EL (cell line): ENCODE results near the gene ENO2.
A peak's percentile ranks its signal among the peaks of the same experiment; 100 is the strongest.

ENCODE experiments used
- DNase-seq: peaks from one replicate; pipeline ENCODE4 v3.0.0-alpha.2; 2016

The ENO2 gene

DNA sequence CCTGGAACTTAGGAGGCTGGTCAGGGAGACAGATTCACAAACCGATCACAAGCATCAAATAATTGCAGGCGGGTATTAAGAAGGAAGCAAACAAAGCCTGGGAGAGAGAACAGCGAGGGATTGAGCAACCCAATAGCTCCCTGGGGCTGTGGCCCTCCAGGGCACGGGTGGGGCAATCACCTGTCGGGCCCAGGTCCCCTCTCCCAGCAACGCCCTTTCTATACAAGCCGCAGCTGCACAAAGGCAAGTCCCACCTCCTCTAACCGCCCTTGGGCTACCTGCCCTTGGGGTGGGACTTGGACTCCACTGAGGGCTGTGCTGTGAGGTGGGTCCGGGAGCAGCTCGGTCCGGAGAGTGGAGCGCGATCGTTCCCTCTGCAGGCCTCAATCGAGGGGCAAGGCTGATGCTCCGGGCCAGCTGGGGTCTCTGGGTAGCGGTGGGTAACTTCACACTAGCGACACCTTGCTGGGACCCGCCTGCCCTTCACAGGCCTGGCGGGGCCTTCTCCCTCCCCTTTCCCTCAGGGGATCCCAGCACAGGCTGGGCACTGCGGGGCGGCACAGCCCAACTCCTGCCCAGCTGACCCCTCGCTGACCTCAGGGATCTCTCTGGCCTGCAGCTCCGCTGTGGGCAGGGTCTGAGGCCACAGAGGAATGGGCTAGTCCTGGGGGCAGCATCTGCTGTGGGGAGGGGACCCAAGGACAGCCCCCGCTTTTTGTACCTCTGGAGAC lies 48.1 kb downstream of the ENO2 start:
- no peak for DNase-seq

DNA sequence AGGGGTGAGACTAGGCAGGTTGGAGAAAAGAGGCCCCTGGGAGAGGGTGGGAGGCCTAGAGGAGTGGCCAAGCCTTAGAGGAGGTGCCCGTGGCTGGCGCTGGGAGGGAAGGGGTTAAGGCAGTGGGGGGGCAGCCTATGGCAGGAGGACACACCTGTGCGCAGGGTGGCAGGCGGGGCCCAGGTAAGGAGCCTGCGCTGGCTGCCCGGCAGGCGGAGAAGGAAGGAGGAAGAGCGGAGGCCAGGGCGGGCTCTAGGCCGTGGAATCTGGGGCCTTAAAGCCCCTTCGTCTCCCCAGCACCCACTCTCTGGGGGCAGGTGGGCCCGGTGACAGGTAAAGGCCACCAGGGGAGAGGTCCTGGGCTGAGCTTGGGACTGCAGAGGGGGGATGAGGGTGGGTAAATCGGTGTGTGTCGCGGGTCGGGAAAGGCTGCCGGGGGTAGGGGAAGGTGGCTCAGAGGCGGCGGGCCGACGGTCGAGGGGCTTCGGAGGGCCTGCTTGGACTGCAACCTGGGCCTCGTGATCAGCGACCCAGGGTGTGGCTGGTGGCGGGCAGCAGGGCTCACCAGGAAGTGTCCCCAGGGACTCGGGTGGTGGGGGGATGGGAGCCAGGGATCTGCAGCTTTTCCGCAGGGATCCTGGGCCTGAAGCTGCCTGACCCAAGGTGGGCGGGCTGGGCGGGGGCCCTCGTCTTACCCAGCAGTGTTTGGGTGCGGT lies 48.8 kb downstream of the ENO2 start:
- no peak for DNase-seq

DNA sequence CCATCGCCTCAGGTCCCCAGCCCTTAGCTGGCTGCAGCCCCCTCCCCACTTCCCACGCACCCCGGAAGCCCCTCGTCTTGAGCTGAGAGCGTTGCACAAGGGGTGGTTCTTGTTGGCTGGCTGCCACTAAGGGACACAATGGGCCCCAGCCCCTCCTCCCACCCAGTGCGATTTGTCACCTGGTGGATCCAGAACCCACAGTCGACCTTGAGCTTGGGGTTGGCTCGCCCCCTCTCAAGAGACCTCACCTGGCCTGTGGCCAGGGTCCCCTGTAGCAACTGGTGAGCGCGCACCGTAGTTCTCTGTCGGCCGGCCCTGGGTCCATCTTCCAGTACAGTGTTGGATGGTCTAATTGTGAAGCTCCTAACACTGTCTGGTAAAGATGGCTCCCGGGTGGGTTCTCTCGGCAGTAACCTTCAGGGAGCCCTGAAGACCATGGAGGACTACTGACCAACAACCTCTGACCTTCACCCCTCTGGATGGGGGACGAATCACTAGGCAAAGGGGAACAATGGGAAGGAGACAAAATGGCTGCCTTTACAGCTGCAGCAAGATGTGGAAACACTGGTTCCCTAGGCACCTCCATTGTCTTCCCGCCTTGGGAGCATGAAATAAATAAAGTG lies 49.5 kb downstream of the ENO2 start:
- no peak for DNase-seq

DNA sequence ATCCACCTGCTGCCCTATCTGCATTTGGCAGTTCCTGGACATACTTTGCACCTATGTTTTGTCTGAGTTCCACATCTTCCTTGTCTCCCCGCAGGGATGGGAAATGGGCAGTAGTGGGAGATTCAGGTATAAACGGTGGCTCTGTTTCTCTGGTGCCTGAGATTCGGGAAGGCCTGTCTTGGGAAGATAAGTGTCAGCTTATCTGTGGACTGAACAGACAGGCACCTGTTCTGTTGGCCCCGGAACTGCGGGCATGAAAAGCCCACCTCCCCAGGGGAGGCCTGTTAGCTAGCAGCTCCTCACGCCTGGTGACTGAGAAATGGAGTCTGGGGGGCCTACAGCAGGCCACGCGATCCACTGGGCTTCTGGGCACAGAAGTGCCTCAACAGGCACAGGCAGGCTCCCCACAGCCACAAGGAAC lies 50.2 kb downstream of the ENO2 start:
- no peak for DNase-seq

DNA sequence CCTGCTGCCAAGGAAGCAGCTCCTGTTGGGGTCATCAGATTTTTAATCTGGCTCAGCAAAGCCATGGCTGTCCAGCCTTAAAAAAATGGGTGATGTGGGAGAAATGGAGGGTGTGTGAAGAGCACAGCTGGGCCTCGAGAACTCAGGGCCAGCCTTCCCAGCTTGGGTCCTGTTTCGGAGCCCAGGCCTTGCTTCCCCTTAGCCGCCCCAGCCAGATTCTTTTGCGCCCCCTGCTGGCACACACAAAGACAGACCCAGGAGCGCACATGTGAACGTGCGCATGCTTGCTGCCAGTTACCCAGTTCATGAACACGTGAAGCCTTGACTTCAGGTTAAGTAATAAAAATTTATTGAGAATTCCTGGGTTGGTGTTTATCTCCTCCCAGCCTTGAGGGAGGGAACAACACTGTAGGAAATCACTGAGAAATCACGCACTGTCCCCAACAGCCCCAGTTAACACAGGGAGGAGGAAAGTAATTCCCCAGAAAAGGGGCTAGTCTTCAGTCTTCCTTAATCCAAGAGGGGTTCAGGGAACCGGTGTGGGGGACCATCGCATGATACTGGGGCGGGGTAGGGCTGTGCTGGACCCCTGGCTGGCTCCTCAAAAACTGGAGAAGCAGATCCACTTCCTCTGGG lies 50.8 kb downstream of the ENO2 start:
- peak; percentile 78 for DNase-seq

DNA sequence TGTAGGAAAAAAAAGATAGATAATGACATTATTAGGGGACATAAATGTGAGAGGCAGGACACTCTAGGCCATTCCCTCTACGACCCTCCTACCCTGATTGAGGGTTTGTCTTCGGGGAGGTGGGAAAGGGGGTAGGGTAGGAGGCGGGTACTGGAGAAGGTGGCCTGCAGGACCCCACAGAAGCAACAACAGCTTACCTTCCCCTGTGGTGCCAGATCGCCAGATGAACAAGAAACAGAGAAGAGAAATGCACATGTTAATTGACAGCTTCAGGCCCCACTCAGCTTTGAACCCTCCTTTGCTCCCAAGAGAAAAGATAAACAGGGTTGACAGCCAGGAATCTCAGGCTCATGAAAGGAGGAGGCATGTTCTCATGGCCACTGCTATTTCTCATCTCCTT lies 51.3 kb downstream of the ENO2 start:
- no peak for DNase-seq

DNA sequence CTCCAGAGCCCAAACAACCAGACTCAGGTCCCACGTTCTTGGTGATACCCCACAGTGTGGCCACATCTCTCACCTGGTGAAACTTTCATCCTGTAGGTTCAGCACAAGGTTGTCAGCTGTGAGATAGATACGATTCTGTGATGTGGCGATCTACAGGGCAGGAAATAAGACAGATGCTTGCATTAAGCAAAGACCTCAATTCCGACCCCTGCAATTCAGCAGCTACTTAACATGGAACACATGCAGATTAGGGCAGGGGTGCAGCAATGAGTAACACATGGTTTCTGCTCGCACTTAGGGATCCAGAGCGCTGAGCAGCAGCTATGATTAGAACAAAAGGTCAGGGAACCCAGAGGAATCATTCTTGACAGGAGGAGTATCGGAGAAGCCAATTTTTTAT lies 52.0 kb downstream of the ENO2 start:
- DNase-seq: no peak

DNA sequence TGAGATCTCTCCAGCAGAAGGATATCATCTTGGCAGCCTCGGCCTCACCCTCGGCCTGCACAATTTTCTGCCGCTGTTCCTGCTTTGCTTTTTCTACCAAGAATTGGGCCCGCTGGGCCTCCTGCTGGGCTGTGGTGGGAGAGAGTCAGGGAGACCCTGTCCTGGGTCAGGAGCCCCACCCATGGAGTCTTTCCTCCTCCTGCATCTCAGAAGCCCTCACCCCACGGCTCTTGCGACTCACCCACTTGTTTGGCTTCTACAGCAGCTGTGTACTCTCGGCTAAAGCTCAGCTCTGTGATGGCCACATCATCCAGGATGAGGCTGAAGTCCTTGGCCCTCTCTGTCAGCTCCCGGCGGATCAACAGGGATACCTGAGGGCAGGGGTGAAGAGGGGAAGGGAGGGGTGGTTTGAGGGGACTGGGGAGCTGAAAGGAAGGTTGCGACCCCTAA lies 53.3 kb downstream of the ENO2 start:
- DNase-seq: no peak

DNA sequence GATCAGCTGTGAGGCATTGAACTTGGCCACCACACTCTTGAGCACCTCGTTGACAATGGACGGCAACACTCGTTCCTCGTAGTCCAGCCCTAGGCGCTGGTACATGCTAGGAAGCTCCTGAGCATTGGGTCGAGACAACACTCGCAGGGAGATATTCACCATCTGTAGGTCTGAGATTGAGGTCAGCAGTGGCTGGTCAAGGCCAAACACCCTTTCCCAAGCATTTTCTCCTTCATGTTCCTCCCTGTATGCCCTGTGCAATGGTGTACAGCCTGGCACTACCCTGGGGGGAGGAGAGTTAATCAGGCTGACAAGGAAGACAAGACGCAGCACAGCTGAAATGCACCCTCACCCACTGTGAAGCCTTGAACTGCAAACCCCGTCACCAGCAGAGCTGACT lies 54.0 kb downstream of the ENO2 start:
- no peak for DNase-seq

DNA sequence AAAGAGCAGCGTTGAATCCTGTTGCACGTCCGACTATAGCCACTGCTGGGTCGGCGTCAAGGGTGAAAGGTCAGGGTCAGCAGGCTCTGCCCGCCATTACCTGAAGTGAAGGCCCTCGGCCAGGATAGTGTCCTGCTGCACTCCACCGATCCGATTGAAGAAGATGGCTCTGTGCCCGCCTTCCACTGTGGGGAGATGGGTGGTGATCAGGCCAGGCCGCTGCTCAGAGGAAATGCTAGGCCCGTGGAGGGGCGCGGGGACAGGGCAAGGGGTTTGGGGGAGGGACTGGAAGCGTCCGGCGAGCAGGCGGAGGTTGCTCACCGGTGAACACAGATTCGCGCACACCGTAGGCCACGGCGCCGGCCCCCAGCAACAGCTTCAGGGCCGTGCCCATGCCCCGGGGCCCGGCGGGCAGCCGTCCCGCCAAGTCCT lies 55.7 kb downstream of the ENO2 start:
- no peak for DNase-seq
